GM12878 (cell line): ENCODE data around the gene BATF.

ENCODE experiments used
- CREM ChIP-seq: IDR thresholded peaks from 2 replicates; pipeline ENCODE4 v1.6.1; 2014; ENCODE audit warnings: antibody characterized with exemption, low read depth
- CTCF ChIP-seq, 3 experiments: IDR thresholded peaks in 2 of 3; conservative IDR thresholded peaks in 1 of 3; 2 replicates each; pipeline ENCODE4 v1.5.1; 2011; ENCODE audit warnings: low read depth in 3 of 3, low read length in 3 of 3, mild to moderate bottlenecking in 3 of 3, control low read depth in 2 of 3, moderate library complexity in 2 of 3, inconsistent platforms in 1 of 3, mixed read lengths in 1 of 3; ENCODE audit not compliant: control insufficient read depth in 2 of 3, insufficient read depth in 1 of 3; ENCODE audit errors: extremely low read depth in 1 of 3
- FOXM1 ChIP-seq: IDR thresholded peaks from 2 replicates; pipeline ENCODE4 v1.6.1; 2012; ENCODE audit warnings: low read depth, mild to moderate bottlenecking, inconsistent platforms, low read length, moderate library complexity
- MAX ChIP-seq: IDR thresholded peaks from 2 replicates; pipeline ENCODE4 v1.6.1; 2012; ENCODE audit warnings: low read depth, low read length, improper control_type of control experiment
- MXI1 ChIP-seq: fragments of 150-350 bp; IDR thresholded peaks from 2 replicates; pipeline ENCODE4 v1.6.1; 2011; ENCODE audit warnings: low read depth, mild to moderate bottlenecking, inconsistent platforms, low read length, improper control_type of control experiment
- POLR2A ChIP-seq: IDR thresholded peaks from 2 replicates; pipeline ENCODE4 v1.6.1; 2011; ENCODE audit warnings: low read depth, mild to moderate bottlenecking, low read length
- POLR2AphosphoS5 ChIP-seq: IDR thresholded peaks from 2 replicates; pipeline ENCODE4 v1.6.1; 2011; ENCODE audit warnings: mild to moderate bottlenecking, low read length, inconsistent platforms
- REST ChIP-seq: IDR thresholded peaks from 2 replicates; pipeline ENCODE4 v1.6.1; 2012; ENCODE audit warnings: mild to moderate bottlenecking, low read depth, low read length
- SMAD1 ChIP-seq: fragments of 450-650 bp; IDR thresholded peaks from 2 replicates; pipeline ENCODE4 v1.6.1; 2018; ENCODE audit warnings: mild to moderate bottlenecking, low read depth; ENCODE audit not compliant: partially characterized antibody
- SMC3 ChIP-seq: IDR thresholded peaks from 2 replicates; pipeline ENCODE4 v1.6.1; 2011; ENCODE audit warnings: low read length, improper control_type of control experiment, borderline replicate concordance
- TCF7 ChIP-seq: IDR thresholded peaks from 2 replicates; pipeline ENCODE4 v1.6.1; 2014; ENCODE audit warnings: antibody characterized with exemption, borderline replicate concordance

- no peak for TF ChIP-seq SMAD1
- TF ChIP-seq CREM, result no peak
- TF ChIP-seq POLR2A, result no peak
- TF ChIP-seq POLR2AphosphoS5, result no peak
- no peak for TF ChIP-seq MAX
- TF ChIP-seq SMC3, result no peak
- no peak for TF ChIP-seq MXI1
- no peak for TF ChIP-seq REST
- TF ChIP-seq TCF7, result no peak
- no peak for TF ChIP-seq CTCF (IDR thresholded peaks at IDR 0.05 in 2 of 3, conservative IDR thresholded peaks at IDR 0.05 in 1 of 3; ENCODE audit: control insufficient read depth in 2 of 3, extremely low read depth in 1 of 3, insufficient read depth in 1 of 3, low read depth in 3 of 3, low read length in 3 of 3)
- TF ChIP-seq FOXM1, result no peak
These were observed 65.1 kb downstream of the BATF start for GRCh38 chr14:75587388-75587787.
